GM10266 (cell line): ENCODE data around the gene RAMAC.

Experiments
- DNase-seq: peaks from one replicate; pipeline ENCODE4 v3.0.0; 2012; ENCODE audit errors: extremely low spot score
- CTCF ChIP-seq: IDR thresholded peaks from 2 replicates; pipeline ENCODE4 v1.5.1; 2012; ENCODE audit warnings: mild to moderate bottlenecking, low read depth; ENCODE audit not compliant: control insufficient read depth, insufficient read depth; ENCODE audit errors: missing control alignments

The RAMAC gene

GRCh38 chr15:82978438-82978837, 7.6 kb upstream of the RAMAC start:
- no peak for DNase-seq
- no peak for TF ChIP-seq CTCF

- no peak for DNase-seq
- TF ChIP-seq CTCF = no peak
Observed at GRCh38 chr15:82979726-82980125, 6.3 kb upstream of the RAMAC start.

GRCh38 chr15:82980981-82981380, 5.0 kb upstream of the RAMAC start:
- TF ChIP-seq CTCF = no peak
- DNase-seq = no peak

- TF ChIP-seq CTCF = no peak
- DNase-seq = peak; percentile 51
Observed at GRCh38 chr15:82986442-82986780, 401 bp downstream of the RAMAC start.

GRCh38 chr15:82992436-82992998, 6.5 kb downstream of the RAMAC start:
- no peak for DNase-seq
- no peak for TF ChIP-seq CTCF

GRCh38 chr15:82993144-82993543, 7.1 kb downstream of the RAMAC start:
- no peak for TF ChIP-seq CTCF
- DNase-seq = no peak

- no peak for DNase-seq
- TF ChIP-seq CTCF = no peak
Observed at GRCh38 chr15:82995076-82995475, 9.1 kb downstream of the RAMAC start.
